ENCODE measurements around the gene ACAA1.

DNA sequence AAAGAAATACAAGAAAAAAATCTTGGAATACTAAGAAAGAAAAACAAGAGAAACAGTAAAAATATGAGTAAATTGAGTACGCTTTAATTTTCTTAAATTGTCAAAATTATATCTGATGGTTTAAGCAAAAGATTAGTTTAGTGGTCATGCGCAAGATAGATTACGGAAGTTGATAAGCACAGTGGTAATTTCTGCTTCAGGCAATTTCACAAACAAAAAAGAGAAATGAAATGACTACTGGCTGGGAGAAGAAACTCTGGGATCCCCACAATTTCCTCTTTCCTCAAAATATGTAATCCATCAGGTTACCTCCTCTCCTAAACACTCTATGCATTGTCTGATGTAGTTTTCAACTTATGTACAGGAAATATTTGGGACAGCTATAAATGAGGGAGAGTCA, 10.5 kb upstream of the ACAA1 start:
- TF ChIP-seq, protein P1, sequence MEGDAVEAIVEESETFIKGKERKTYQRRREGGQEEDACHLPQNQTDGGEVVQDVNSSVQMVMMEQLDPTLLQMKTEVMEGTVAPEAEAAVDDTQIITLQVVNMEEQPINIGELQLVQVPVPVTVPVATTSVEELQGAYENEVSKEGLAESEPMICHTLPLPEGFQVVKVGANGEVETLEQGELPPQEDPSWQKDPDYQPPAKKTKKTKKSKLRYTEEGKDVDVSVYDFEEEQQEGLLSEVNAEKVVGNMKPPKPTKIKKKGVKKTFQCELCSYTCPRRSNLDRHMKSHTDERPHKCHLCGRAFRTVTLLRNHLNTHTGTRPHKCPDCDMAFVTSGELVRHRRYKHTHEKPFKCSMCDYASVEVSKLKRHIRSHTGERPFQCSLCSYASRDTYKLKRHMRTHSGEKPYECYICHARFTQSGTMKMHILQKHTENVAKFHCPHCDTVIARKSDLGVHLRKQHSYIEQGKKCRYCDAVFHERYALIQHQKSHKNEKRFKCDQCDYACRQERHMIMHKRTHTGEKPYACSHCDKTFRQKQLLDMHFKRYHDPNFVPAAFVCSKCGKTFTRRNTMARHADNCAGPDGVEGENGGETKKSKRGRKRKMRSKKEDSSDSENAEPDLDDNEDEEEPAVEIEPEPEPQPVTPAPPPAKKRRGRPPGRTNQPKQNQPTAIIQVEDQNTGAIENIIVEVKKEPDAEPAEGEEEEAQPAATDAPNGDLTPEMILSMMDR (IDR thresholded peaks at IDR 0.05; ENCODE audit: poor library complexity) = no peak
- TF ChIP-seq EZH2phosphoT487 (IDR thresholded peaks at IDR 0.05; ENCODE audit: low read depth, severe bottlenecking, unreplicated experiment) = no peak
